Fibroblast of villous mesenchyme (primary cell): Measurements from ENCODE around the gene GNG8. TPM values are rescaled to one million over a fixed set of nuclear protein-coding genes. Genes with fewer than 3 reads are reported as not detected.

ENCODE experiments used
- DNase-seq: peaks from one replicate; pipeline ENCODE4 v3.0.0-alpha.2; 2010; ENCODE audit warnings: low read depth
- H3K4me3 ChIP-seq: 2 replicates; pipeline ENCODE4 v1.5.1; 2011; ENCODE audit warnings: low read depth, mild to moderate bottlenecking, low read length
- total RNA-seq: library from RNA; depleted of rRNA; stranded (reverse); fragments of >200 nt; gene quantifications from 2 replicates; pipeline ENCODE4 v1.2.3, GENCODE V29; 2012
- TF ChIP-seq, protein P1 (sequence below): IDR thresholded peaks from 2 replicates; pipeline ENCODE4 v1.5.1; 2012; ENCODE audit warnings: low read depth, mild to moderate bottlenecking, low read length; ENCODE audit not compliant: insufficient read depth

Gene GNG8
- total RNA-seq, 1 donor: not detected

DNA sequence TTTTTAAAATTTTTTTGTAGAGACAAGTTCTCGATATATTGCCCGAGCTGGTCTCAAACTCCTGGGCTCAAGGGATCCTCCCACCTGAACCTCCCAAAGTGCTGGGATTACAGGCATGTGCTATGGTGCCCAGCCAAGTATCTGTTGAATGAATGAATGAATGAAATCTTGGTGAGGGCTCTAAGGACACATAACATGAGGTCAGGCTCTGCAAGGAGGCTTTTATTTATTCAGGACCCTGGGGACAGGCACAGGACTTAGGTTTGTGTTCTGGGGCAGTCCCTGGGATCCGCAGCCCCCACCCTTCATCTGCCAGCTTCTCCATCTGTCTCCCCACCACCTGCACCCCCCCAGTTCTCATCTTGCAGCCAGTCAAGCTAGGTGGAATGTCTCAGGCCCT, 15.7 kb downstream of the GNG8 start:
- TF ChIP-seq, protein P1, sequence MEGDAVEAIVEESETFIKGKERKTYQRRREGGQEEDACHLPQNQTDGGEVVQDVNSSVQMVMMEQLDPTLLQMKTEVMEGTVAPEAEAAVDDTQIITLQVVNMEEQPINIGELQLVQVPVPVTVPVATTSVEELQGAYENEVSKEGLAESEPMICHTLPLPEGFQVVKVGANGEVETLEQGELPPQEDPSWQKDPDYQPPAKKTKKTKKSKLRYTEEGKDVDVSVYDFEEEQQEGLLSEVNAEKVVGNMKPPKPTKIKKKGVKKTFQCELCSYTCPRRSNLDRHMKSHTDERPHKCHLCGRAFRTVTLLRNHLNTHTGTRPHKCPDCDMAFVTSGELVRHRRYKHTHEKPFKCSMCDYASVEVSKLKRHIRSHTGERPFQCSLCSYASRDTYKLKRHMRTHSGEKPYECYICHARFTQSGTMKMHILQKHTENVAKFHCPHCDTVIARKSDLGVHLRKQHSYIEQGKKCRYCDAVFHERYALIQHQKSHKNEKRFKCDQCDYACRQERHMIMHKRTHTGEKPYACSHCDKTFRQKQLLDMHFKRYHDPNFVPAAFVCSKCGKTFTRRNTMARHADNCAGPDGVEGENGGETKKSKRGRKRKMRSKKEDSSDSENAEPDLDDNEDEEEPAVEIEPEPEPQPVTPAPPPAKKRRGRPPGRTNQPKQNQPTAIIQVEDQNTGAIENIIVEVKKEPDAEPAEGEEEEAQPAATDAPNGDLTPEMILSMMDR: no peak
- no peak for DNase-seq
- H3K4me3 ChIP-seq: no peak overlapping the region

DNA sequence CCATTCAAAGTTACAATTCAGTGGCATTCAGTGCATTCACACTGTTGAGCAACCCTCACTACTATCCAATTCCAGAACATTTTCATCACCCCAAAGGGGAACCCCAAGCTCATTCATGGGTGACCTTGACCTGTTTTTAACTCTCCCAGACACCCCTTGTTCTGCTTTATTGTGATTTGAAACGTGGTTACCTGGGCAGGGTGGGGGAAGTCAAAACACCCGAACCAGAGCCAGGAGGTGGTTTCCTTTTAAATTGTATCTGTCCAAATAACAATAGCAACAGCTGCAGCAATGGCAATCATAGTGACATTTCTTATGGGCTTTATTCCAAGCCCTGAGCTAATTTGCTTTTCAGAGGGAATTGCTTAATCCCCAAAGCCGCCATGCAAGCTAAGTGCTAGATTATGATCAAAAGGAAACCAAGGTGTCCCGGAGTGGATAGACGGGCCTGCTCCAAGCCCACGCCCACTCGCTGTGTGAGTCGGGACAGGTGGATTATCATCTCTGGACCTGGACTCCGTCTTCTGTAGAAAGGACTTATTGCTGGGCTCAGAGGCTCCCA, 17.3 kb downstream of the GNG8 start:
- H3K4me3 ChIP-seq: no peak overlapping the region
- TF ChIP-seq, protein P1: no peak
- peak; percentile 58 for DNase-seq

DNA sequence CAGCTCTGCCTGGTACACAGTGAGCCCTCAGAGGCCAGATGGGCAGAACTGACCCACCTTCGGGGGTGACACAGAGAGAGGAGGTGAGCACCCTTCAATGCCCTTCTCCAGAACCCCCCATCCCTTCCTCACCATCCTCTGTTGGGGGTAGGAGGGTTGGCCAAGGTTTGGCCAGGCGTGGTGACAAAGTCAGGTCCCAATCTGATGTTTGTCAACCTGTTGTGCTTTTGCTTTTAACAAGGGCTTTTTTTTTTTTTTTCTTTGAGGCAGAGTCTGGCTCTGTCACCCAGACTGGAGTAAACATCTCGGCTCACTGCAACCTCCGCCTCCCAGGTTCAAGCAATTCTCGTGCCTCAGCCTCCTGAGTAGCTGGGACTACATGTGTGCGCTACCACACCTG, 18.4 kb downstream of the GNG8 start:
- no peak overlapping the region for H3K4me3 ChIP-seq
- no peak for DNase-seq
- TF ChIP-seq, protein P1: no peak

DNA sequence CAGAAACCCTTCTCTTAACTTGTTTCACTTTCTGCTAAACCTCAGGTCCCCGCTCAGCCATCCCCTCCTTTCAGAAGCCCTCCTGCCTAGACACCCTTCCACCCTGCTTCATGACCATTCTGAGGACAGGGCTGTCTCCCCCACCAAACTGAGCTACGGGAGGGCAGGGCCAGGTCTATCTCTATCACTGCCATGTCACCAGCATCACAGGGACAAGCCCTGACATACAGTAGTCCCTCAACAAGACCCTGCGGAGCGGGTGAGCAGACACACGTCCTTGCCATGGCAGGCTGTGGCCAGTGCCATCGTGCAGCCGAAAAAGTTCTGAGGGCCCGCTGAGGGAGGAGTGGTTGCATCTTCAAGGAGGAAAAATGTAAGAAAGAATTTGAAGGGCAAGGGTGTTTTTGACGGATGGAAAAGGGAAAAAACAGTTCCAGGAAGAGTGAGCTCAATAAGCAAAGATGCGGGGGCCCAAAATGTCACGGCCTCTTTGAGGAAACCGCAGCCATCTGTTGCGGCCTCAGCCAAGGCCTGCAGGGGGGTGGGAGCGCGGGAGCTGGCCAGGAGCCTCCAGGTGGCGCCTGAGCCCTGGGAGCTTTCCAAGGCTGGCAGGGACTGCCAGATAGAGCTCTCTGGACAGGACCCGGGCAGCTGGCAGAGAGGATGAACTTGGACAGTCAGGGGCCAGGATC, 19.2 kb downstream of the GNG8 start:
- peak; percentile 74 for DNase-seq

DNA sequence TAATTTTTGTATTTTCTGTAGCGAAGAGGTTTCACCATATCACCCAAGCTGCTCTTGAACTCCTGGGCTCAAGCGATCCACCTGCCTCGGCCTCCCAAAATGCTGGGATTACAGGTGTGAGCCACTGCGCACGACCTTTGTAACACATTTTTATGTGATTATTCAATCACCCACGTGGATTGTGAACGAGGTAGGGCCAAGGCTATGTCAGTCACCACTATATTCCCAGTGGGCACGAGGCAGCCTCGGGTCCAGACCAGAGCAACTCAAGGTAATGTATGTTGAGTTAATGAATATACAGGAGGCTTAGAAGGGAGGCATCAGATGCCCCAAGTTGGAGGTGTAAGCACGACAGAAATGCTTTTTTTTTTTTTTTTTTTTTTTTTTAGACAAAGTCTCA, 20.0 kb downstream of the GNG8 start:
- no peak overlapping the region for H3K4me3 ChIP-seq
- TF ChIP-seq, protein P1: no peak
- no peak for DNase-seq

More for the DNA sequence above, 19.2 kb downstream of the GNG8 start:
- TF ChIP-seq, protein P1: peak; percentile 57
- H3K4me3 ChIP-seq: no peak overlapping the region

DNA sequence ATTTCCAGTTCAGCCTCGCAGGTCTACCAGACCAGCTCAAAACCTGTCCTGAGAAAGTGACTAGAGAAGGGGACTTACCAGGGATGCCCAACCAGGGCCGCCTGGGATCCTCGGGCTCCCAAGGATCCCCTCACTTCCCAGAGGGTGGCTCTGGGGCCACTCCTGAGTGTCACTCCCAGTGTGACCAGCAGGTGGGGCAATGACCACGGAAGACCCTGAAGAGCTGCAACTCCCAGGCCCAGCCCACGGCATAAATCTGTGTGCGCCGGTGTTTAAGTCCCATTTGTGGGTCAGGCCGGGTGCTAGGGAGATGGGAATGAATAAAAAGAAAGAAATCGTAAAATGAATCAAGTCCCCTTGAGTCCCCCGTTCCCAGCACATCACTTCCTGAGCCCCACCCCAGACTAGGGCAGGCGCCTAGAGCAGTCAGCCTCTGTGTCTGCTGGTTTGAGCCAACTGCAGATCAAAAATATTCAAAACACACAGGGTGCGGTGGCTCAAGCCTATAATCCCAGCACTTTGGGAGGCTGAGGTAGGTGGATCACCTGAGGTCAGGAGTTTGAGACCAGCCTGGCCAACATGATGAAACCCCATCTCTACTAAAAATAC, 21.8 kb downstream of the GNG8 start:
- TF ChIP-seq, protein P1: peak; percentile 93
- peak; percentile 82 for DNase-seq
- no peak overlapping the region for H3K4me3 ChIP-seq
